GM21423 (cell line): ENCODE data around the gene PLAC8L1.

ENCODE experiments used
- ATAC-seq: cut with Tn5 transposase; IDR thresholded peaks from one replicate; pipeline ENCODE4 v1.9.1; 2021; ENCODE audit warnings: mild to moderate bottlenecking, moderate library complexity; ENCODE audit not compliant: unreplicated experiment

The PLAC8L1 gene

DNA sequence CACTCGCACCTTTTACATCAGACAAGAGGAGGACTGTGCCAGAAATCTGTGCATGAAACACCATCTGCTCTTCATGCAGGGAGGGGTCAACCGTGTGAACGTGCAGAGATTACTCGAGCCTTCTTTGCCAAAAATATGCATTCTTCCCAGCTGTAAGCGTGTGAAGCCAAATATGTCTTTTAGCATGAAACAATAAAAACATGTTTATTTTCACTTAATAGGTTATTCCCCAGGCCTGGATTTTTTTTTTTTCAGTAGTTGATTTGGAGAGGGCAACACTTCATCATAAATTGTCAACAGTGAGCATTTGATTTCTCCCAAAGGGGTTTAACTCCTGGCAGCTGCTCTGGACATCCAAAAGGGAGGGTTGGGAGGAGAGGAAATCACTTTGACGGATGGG is 23.8 kb downstream of the PLAC8L1 start:
- no peak for ATAC-seq

DNA sequence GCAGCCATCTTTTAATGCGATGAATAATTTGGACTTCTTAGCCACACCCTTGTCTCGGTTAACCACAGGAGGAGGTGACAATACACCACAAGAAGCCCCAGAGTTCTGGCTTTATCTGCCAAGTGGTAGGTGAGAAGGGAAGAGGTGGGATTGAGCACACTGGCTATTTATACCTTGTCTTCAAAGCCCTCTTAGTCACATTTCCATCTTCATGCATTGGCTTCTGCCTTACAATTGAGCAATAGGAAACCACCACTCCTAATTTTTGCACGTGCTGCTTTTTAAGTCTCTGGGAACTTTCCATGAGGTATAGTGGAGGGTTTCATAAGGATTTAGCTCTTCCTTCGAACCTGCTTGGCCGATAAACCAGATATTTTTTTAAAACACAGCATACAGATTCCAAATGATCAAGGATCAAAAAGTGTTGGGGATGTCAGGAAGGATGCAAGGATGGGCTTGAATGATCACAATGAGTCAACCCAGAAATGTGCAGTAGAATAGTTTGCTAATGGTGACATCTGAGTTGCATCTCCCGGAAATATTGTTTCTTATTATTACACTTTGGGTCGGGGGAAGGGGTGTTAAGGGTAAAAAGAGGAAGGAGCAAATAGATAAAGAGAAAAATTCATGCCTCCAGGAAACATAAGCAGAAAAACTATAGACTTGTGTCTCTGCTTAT is 25.5 kb downstream of the PLAC8L1 start:
- no peak for ATAC-seq

DNA sequence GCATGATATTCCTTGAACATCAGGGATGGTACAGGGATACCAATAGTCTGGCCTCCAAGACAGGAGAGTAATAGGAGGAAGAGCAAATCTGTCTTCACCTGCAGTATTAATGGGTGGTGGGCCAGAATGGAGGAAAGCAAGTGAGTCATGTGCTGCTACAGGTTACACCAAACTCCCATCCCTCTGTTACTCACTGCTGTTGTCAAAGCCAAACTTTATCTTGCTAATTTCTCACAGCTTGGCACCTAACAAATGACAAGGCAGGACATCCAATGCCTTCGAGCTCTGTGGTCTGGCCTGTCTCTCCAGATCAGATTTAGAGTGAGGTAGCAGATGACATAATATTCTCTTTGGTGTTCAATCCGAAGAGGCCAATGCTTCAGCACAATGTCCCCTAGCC is 26.8 kb downstream of the PLAC8L1 start:
- ATAC-seq: no peak

DNA sequence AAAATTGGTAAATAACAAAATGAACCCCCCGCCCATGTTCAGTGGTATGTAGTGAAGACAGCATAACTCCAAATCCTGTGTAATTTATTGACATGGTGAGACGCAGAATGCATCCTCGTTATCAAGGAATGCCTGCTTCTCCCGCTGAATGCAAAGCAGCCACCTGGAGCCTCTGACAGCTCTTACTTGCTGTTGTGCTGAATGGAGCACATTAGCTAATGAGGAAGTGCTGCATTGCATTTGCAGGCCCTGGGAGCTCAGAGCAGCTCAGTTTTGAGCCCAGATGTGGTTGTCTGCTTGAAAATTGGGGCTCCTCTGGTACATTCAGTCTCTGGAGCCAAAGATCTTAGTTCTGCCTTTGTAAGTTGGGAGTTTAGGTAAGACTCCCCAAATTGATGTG is 28.9 kb downstream of the PLAC8L1 start:
- no peak for ATAC-seq

DNA sequence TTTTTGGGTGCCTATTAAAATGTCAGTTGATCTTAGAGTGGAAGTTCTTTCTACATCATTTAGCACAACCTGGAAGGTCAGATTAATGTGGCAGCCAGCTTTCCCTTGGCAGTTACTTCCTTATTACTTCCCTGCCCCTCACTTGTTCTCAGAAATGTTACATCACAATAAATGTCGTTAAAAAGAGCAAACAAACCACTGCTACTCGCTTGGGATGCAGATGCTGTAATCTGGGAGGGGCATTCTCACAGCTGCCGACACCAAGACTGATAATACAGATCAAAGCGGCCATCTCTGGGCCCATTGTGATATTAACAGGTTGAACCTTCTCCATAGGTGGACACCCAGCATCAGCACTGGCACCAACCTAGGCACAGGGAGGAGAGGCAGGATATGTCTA is 29.3 kb downstream of the PLAC8L1 start:
- no peak for ATAC-seq

DNA sequence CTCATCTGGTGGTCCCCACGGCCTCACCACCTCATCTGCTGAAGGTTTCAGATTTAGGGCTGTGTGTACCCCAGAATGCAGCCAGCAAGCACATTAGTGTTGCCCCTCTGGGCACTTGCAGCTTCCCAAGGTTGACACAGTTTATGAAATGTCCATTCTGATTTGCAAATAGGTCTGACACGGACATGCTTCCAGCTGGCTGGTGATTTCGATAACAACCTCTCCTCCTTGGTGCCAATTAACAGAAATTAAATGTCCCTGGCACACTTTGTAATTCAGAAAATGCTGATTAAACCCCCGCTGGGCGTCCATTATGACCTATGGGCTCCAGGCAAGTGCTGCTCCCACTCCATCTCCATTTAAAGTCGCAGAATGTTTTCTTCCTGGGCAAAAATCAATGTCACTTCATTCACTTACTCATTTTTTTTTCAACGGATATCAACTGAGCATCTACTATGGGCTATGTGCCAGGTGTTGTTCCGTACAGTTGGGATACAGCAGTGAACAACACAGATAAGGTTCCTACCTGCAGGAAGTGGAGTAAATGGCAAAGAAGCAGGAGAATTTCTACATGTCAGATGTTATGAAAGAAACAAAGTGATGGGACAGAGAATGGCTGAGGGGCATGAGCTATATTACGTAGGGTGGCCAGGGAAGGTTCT is 32.0 kb downstream of the PLAC8L1 start:
- ATAC-seq: no peak

DNA sequence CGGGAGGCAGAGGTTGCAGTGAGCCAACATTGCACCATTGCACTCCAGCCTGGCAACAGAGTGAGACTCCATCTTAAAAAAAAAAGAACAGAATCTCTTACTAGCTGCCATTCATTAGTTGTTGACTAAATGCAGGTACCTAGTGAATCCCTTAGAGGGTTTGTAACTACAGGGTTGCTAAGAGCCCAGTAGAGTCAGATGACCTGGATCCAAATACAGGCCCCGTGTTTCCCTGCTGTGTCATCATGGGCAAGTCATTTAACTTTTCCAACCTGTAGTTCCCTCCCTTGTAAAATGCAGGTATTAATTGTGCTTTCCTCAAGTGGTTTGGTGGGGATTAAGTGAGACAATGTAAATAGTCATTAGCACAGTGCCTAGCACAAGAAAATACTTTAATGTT is 32.8 kb downstream of the PLAC8L1 start:
- no peak for ATAC-seq

DNA sequence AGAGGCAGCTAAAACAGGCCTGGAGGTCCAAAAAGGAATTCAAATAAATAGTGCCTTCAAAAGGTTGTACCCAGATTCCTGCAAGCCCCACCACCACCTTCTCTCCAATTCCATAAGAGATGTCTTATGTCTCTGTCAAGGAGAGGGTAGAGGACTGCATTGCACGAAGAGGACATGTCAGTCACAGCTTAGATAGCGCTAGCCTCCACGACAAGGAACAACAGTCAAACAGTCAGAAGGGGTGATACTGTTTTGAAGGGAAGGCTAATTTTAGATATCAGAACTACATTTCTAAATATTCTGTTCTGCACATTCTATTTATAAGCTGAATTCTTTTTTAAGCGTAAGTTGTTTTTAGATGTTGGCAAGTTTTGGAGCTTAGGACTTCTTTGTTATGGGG is 34.2 kb downstream of the PLAC8L1 start:
- no peak for ATAC-seq

DNA sequence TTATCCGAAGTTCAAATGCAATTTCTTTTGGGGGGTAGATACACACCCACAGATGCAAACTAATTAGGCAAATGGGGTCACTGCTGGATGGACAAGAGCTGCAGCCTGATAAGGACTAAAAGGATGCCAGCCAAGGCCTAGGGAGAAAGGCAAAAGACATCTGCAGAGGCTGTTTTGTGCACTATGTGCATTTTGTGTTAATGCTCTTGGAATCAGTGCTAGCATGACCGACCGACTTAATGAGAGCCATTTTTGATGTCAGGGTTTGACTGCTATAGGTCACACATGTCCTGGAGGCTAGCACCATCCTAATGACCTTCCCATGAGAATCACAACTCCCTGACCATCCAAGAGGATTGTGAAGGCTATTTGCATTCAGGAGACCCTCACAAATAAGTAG is 34.6 kb downstream of the PLAC8L1 start:
- no peak for ATAC-seq

DNA sequence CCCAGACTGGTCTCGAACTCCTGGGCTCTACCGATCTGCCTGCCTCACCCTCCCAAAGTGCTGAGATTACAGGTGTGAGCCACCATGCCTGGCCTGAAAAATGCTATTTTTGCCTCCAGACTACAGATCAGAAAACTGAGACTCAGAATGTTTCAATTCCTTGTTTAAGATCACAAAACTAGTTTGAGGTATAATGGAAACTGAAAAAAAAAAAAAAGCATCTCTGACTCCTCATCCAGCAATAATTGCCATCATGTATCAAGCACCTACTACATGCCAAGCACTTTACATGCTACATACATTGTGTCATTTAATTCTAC is 35.6 kb downstream of the PLAC8L1 start:
- peak; percentile 48 for ATAC-seq

DNA sequence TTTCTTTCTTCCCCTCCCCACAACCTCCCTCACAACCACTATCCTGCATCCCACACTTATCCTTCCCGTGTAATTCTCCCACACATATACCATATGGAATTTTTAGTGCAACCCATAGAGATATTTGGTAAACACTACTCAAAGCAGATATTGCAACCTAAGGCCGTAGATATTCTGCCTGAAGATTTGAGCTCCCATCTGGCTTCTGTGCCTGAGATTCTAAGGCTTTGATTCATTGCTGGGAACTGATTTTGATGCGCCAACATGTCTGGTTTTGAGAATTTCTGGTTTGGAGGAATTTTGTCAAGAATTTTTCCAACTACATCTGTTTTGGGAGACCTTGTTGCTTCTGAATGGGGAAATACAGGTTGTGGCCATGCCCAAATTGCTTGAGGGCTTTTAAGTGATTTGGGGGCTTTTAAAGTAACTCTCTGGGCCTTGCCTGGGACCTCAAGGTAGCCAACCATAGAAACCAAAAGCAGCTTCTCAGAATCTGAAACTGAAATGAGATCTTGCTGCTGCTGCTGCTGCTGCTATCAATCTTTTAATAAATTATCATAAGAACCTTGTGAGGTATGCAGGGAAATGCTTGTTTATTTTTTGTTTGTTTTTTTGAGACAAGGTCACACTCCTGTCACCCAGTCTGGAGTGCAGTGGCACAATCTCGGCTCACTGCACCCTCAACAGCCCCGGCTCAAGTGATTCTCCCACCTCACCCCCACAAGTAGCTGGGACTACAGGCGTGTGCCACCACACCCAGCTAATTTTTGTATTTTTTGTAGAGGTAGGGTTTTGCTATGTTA is 36.2 kb downstream of the PLAC8L1 start:
- peak; percentile 68 for ATAC-seq

DNA sequence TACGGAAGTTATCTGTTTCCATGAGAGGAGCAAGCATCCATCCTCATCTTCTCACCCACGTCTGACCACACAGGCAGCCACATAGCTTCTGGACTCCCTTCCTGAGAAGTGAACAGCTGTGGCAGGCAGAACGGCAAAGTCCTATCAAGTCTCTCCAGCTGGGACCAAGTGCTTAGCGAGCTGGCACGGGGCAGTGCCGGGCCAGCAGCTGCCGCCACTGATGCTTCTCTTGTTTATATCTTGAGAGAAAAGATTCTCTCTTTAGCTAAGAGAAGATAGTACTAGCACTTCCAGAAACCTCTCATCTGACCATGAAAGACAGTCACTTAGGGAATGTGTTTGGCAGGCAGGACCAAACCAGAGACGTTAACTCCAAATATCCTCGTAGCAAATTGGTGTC is 37.2 kb downstream of the PLAC8L1 start:
- no peak for ATAC-seq

DNA sequence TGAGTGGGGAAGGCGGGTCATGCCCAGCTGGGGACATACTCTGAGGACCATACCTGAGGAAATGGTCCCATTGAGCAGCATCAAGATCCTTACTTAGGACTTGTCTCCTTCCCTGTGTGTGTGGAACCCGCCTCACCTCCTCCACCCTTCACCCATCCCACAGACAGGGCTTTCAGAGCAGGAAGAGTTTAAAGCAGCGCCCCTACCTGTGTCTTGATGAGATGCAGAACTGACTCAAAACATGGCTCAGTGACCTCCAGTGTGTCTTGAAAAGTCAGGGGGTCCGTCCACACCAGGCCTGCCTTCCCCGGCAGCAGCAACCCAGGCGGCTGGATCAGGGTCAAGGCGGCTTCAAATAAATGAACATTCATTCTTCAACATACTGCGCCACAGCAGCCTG is 38.4 kb downstream of the PLAC8L1 start:
- ATAC-seq: no peak

DNA sequence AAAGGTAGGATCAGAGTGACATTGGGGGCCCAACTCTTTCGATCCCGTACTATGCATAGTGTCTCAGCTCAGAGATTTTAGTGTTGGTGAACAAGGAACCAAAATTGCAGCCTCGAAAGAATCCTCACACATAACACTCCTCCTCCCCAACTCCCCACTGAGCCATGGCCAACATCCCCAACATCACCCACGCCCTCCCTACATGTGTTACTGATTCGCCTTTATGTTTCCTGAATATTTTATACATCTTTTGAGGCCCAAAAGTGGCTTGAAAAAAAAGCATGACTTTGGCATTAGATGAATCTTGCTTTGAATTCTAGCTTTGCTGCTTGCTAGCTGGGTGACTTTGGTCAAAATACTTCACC is 45.2 kb downstream of the PLAC8L1 start:
- no peak for ATAC-seq

DNA sequence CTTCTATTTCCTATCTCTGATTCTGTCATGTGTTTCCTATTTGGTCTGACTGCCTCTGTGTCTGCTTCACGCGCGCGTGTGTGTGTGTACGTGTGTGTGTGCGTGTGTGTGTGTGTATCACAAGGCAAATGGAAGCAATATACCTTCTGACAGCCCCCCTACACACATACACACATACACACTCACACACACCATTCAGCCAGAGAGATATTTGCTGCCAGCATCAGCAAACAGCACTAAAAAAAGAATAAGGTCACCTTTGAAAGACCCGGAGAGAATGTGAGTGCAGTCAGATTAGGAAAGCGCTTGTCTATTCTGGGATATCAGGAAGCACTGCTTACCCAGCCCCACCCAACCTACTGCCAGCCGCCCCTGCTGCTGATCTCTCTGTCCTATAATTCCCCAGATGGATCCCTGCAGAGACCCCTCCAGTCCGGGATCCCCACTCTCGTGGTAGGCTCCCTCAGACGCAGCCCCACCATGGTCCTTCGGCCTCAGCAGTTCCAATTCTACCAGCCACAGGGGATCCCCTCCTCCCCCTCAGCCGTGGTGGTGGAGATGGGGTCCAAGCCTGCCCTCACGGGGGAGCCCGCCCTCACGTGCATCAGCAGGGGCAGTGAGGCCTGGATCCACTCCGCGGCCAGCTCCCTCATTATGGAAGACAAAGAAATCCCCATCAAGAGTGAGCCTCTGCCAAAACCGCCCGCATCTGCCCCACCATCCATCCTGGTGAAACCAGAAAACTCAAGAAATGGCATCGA is 45.7 kb downstream of the PLAC8L1 start:
- ATAC-seq: no peak

DNA sequence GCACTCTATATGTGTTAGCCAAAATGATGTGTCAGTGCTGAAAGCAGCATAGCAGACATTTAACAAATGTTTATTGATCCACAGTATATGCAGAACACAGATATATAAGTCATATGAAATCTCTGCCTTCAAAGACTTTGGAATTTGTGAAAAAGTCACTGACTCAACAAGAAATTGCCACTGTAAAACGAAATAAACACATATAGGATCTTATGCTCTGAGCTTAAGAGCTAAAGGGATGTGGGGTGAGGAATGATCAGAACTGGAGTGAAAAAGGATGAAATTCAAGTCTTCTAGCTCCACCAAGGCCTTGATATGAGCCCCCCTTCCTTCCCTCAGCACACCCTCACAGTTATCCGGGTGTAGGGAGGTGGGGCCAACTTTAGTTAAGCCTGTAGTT is 49.9 kb downstream of the PLAC8L1 start:
- ATAC-seq: no peak

DNA sequence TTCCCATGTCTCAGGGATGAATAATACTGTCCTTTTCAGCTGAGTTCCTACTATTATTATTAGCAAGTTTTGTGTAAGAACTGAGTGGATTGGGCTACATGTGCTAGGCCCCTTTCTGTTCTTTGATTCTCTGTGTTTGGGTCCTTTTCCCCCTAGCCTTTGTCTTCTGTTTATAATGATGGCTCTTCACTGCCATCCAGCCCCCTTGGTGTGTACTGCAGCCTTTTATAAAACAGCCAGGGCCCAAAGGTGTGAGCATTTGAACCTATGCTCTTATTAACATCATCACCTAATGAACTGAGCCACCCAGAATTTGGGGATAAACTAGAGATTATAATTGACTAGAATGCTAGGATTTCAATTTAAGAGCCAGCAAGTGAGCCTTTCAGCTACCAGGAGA is 52.6 kb downstream of the PLAC8L1 start:
- no peak for ATAC-seq

DNA sequence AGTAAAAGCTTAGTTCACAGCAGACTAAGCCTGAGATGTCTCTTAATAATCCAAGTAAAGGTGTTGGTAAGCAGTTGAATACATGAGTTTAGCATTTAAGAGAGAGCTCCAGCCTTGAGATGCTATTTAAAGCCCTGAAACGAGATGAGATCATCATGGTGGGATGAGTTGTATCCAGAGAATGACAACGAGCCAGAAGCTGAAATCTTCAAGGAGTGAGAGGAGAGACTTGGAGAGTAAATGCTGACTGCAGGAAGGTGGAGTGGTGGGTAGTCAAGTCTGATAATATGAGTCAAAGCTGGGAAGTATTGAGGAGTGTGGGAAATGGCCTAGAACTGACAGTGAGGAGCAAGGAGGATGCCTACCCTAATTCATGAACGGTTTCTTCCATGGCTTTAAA is 53.7 kb downstream of the PLAC8L1 start:
- ATAC-seq: no peak

DNA sequence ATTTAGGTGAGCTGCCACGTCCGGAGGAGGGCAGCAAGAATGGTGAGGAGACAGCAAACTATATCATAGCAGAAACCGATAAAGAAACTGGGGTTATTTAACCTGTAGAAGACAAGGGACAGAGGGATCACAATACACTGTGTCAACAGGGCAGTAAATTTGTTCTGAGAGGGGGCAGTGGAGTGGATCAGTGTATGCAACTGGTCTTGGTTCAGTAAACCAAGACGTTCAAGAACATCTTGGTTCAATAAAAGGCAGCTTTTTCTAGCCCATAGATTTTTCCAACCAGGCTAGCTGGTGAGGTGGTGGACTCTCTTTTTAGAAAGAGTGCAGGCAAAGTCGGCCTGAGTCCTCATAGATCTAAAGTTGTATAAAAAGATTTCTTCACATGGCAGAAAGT is 55.3 kb downstream of the PLAC8L1 start:
- no peak for ATAC-seq

DNA sequence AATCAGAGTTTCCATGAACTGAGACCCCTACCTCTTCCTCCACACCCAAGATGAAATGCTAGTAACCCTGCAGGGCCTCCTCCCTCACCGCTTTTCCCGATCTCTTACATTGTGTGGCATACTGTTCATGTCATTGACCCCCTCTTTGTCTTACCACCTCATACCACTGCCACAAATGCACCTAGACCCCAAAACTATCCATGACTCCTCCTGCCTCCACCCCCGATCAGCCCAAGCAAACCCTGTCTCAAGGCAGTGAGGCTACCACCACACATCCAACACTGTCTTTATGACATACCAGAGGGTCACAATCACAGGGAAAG is 55.7 kb downstream of the PLAC8L1 start:
- no peak for ATAC-seq

DNA sequence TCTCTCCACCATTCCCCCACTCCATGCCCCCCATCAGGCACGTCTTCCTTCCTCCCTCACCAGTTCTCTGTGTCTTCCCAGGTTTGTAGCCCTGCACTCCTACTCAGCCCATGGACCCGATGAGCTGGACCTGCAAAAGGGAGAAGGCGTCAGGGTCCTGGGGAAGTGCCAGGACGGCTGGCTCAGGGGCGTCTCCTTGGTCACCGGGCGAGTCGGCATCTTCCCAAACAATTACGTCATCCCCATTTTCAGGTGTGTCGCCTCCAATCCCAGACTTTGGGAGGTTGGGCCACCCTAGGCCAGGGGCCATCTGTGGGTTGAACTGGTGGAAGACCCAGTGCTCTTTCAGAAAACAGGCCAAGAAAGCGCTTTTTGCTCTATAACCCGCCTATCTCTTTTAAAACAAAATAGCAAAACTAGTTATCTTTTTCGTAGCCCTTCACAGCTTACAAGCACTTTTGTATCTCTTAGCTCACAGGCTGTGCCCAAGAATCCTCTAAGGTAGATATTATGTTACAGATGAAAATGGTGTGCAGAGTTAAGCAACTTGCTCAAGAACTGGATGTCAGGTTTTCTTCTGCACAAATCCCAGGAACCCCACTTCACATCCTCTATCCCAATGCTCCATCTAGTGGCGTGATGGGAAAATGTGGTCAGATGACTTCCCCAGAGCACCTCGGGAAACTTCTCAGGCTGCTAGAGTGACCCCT is 56.2 kb downstream of the PLAC8L1 start:
- ATAC-seq: no peak
